D721Med (cell line): Measurements from ENCODE around the gene PCBP4.

Source experiments
- DNase-seq: peaks from one replicate; pipeline ENCODE4 v3.0.0; 2011; ENCODE audit warnings: low spot score; ENCODE audit not compliant: insufficient read length
- FAIRE-seq: peaks from 2 replicates; lab custom pipeline; 2011; peaks lifted over from hg19 to GRCh38; lab: Jason Lieb, UNC
- CTCF ChIP-seq: IDR thresholded peaks from 2 replicates; pipeline ENCODE4 v1.5.1; 2012; ENCODE audit warnings: mild to moderate bottlenecking, control low read depth; ENCODE audit not compliant: insufficient read depth; ENCODE audit errors: missing control alignments

The PCBP4 gene

GRCh38 chr3:51967384-51968169 is at the start of gene PCBP4:
Gene PCBP4 (minus strand): TSS chr3:51967454. CDS start chr3:51961240, 6,214 bp downstream.
- DNase-seq (no peak), FAIRE-seq (no peak)
- no peak for TF ChIP-seq CTCF

DNA sequence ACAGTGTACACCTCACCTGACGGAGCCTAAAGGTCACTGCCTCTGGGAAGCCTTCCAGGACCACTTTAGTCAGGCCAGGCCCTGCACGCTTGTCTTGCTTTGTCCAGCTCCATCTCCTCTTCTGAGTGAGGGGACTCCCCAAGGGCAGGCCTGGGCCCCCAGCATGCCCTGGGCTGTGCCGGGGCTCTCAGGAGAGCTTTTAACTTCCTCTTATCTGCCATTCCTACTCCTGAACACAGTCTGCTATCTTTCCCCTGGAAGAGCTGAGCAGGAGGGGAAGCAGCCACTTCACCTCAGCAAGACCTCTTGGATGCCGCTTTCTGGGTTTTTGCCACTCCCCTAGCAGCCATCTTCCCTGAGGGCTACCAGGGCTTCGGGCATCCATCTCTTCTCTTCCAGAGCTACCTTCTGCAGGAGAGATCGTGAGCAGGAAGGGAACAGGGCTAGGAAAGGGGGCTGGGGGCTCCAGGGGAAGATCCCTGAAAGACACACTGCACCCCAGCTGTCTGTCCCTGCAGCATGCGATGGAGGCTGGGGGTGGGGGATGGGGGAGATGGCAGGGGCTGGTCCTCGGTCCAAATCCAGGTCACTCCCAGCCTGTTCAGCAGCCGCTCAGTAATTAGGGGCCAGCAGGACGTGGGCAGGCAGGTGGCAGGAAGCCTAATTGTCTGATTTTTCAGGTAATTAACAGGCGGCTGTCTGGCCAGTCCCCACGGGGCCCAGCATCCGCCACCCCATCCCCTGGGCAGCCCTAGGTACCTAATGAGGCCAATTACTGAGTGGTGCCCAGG is 48.4 kb upstream of the PCBP4 start:
- FAIRE-seq (no peak), DNase-seq (no peak)
- TF ChIP-seq CTCF = no peak

GRCh38 chr3:52014613-52015012 is 47.4 kb upstream of the PCBP4 start:
- DNase-seq = no peak
- peak; percentile 37 for TF ChIP-seq CTCF
- no peak for FAIRE-seq

DNA sequence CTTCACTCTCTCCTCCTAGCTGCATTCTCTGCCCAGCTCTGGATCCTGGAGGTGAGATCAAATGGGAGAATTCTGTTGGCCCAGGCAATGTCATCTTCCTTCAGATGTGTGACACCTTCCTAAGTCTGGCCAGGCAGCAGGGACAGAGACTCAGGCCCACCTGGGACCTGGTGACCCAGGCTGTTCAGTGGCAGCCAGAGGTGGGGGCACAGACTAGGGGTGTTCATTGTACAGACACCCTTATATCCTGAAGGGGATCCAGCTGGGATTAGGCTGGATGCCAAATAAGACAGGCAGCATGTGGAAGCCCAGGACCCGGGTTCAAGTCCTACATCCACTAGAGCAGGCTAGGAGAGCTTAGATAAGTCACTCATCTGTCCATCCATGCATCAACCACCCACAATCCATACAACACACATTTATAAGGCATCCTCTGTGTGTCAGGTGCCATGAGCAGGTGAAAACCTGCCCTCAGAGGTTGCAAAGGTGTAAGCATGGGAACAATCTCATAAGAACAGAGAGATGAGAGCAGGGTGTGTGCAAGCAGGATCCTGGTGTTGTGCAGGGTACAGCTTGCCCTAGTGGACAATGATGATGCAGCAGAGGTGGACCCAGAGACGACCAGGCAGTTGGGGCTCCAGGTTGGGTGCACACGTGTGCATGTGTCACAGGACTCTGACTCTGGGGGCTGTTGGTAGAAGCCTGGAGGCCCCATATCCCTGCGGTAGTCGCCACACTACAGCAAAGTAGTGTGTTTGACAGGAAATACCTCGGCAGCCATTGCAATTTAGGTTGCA is 46.7 kb upstream of the PCBP4 start:
- TF ChIP-seq CTCF = no peak
- FAIRE-seq (no peak), DNase-seq (no peak)

GRCh38 chr3:52012699-52013098 is 45.4 kb upstream of the PCBP4 start:
- TF ChIP-seq CTCF = no peak
- no peak for FAIRE-seq
- DNase-seq = no peak

DNA sequence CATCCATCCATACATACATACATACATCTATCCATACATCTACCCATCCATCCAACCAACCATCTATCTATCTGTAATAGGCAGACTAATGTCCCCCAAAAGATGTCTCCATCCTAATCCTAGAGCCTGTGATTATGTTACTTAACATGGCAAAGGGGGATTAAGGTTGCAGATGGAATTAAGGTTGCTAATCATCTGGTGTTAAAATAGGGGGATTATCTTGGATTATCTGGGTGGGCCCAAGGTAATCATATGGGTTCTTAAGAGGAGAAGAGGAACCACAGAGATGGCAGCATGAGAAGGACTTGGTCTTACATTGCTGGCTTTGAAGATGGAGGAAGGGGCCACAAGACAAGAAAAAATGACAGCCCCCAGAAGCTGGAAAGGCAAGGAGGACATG is 43.2 kb upstream of the PCBP4 start:
- DNase-seq = peak; percentile 93
- FAIRE-seq = peak; percentile 91
- no peak for TF ChIP-seq CTCF
